HG02678 (cell line): ENCODE data around the gene ANO2.
"Not testable (repeated sequence)": the region's sequence is repeated elsewhere in the genome, so short reads cannot be mapped to it uniquely, and the experiment has no call there.

Experiments
- ATAC-seq: cut with Tn5 transposase; IDR thresholded peaks from one replicate; pipeline ENCODE4 v1.9.1; 2021; ENCODE audit warnings: mild to moderate bottlenecking, moderate library complexity; ENCODE audit not compliant: unreplicated experiment

Gene ANO2

GRCh38 chr12:5889381-5890047 is 55.5 kb downstream of the ANO2 start:
- ATAC-seq, result no peak

GRCh38 chr12:5888816-5889315 is 56.2 kb downstream of the ANO2 start:
- no peak for ATAC-seq

GRCh38 chr12:5887819-5888218 is 57.2 kb downstream of the ANO2 start:
- not testable (repeated sequence) for ATAC-seq

GRCh38 chr12:5884866-5885265 is 60.2 kb downstream of the ANO2 start:
- ATAC-seq, result no peak

- ATAC-seq, result no peak
Measured at GRCh38 chr12:5884285-5884684, 60.8 kb downstream of the ANO2 start.

- ATAC-seq, result no peak
Measured at GRCh38 chr12:5882511-5883190, 62.4 kb downstream of the ANO2 start.

- no peak for ATAC-seq
Measured at GRCh38 chr12:5881666-5882065, 63.4 kb downstream of the ANO2 start.

GRCh38 chr12:5881101-5881606 is 63.9 kb downstream of the ANO2 start:
- no peak for ATAC-seq

- no peak for ATAC-seq
Measured at GRCh38 chr12:5875851-5876250, 69.2 kb downstream of the ANO2 start.

- no peak for ATAC-seq
Measured at GRCh38 chr12:5874514-5874913, 70.5 kb downstream of the ANO2 start.

GRCh38 chr12:5873281-5873919 is 71.7 kb downstream of the ANO2 start:
- ATAC-seq, result no peak

GRCh38 chr12:5872745-5873144 is 72.3 kb downstream of the ANO2 start:
- ATAC-seq, result no peak

GRCh38 chr12:5871741-5872140 is 73.3 kb downstream of the ANO2 start:
- ATAC-seq, result no peak

GRCh38 chr12:5870183-5870582 is 74.9 kb downstream of the ANO2 start:
- no peak for ATAC-seq

- no peak for ATAC-seq
Measured at GRCh38 chr12:5868625-5869295, 76.3 kb downstream of the ANO2 start.

GRCh38 chr12:5865397-5865796 is 79.7 kb downstream of the ANO2 start:
- no peak for ATAC-seq

GRCh38 chr12:5864972-5865371 is 80.1 kb downstream of the ANO2 start:
- ATAC-seq, result no peak

GRCh38 chr12:5864301-5864700 is 80.8 kb downstream of the ANO2 start:
- ATAC-seq, result no peak

- ATAC-seq, result no peak
Measured at GRCh38 chr12:5861416-5861815, 83.6 kb downstream of the ANO2 start.

- no peak for ATAC-seq
Measured at GRCh38 chr12:5856692-5857091, 88.4 kb downstream of the ANO2 start.

GRCh38 chr12:5846950-5847349 is 98.1 kb downstream of the ANO2 start:
- no peak for ATAC-seq
